GM23338 (cell line): ENCODE measurements around the gene USH2A. TPM values are rescaled to one million over a fixed set of nuclear protein-coding genes. Genes with fewer than 3 reads are reported as not detected.

ENCODE experiments used
- ATAC-seq: fragments of 200-7000 bp; cut with Tn5 transposase; 3 replicates; pipeline ENCODE4 v1.9.1; 2020
- DNase-seq: peaks from one replicate; pipeline ENCODE4 v3.0.0-alpha.2; 2015; ENCODE audit warnings: low spot score
- H2AFZ ChIP-seq: fragments of 200-600 bp; sonication (generic); 2 replicates; pipeline ENCODE4 v1.8.0; 2016; ENCODE audit warnings: antibody characterized with exemption, mild to moderate bottlenecking, moderate library complexity
- H3F3A ChIP-seq: fragments of 200-600 bp; sonication (generic); replicated peaks from 2 replicates; pipeline ENCODE4 v1.8.0; 2017; ENCODE audit warnings: antibody characterized with exemption, mixed run types, low read depth
- H3K27ac ChIP-seq: fragments of 200-600 bp; sonication (generic); 2 replicates; pipeline ENCODE4 v1.6.1; 2016; ENCODE audit warnings: low read depth
- H3K27me3 ChIP-seq: fragments of 200-600 bp; sonication (generic); 2 replicates; pipeline ENCODE4 v1.8.0; 2016; ENCODE audit warnings: mild to moderate bottlenecking, mixed run types, moderate library complexity; ENCODE audit not compliant: insufficient read depth
- H3K36me3 ChIP-seq: fragments of 200-600 bp; sonication (generic); 2 replicates; pipeline ENCODE4 v1.8.0; 2016; ENCODE audit warnings: mild to moderate bottlenecking; ENCODE audit not compliant: insufficient read depth
- H3K4me1 ChIP-seq: fragments of 200-600 bp; sonication (generic); 2 replicates; pipeline ENCODE4 v1.8.0; 2016; ENCODE audit warnings: mild to moderate bottlenecking, moderate library complexity; ENCODE audit not compliant: insufficient read depth
- H3K4me2 ChIP-seq: fragments of 200-600 bp; sonication (generic); 2 replicates; pipeline ENCODE4 v1.7.1; 2017; ENCODE audit warnings: mixed run types
- H3K4me3 ChIP-seq: fragments of 200-600 bp; sonication (generic); 2 replicates; pipeline ENCODE4 v1.6.1; 2016; ENCODE audit warnings: mixed run types
- H3K79me2 ChIP-seq: fragments of 200-600 bp; sonication (generic); replicated peaks from 2 replicates; pipeline ENCODE4 v1.8.0; 2017; ENCODE audit warnings: mild to moderate bottlenecking; ENCODE audit not compliant: insufficient read depth
- H3K9me2 ChIP-seq: fragments of 200-600 bp; sonication (generic); 2 replicates; pipeline ENCODE4 v1.8.0; 2017; ENCODE audit not compliant: insufficient read depth
- H4K20me1 ChIP-seq: fragments of 200-600 bp; sonication (generic); replicated peaks from 2 replicates; pipeline ENCODE4 v1.8.0; 2017; ENCODE audit warnings: mild to moderate bottlenecking; ENCODE audit not compliant: insufficient read depth
- H3K27ac Mint-ChIP-seq: 2 replicates; pipeline ENCODE4 v1.8.0; 2020; ENCODE audit warnings: inconsistent platforms, mild to moderate bottlenecking, moderate library complexity, mixed read lengths
- H3K27me3 Mint-ChIP-seq: 3 replicates; pipeline ENCODE4 v1.8.0; 2022; ENCODE audit warnings: low read depth, mild to moderate bottlenecking, moderate library complexity, mixed read lengths, inconsistent platforms; ENCODE audit not compliant: insufficient read depth, poor library complexity
- H3K36me3 Mint-ChIP-seq: 3 replicates; pipeline ENCODE4 v1.8.0; 2021; ENCODE audit warnings: low read depth, mild to moderate bottlenecking, inconsistent platforms, moderate library complexity, mixed read lengths
- H3K4me1 Mint-ChIP-seq: 3 replicates; pipeline ENCODE4 v1.8.0; 2020; ENCODE audit warnings: mild to moderate bottlenecking, inconsistent platforms, mixed read lengths
- H3K4me3 Mint-ChIP-seq: 3 replicates; pipeline ENCODE4 v1.8.0; 2021; ENCODE audit warnings: moderate library complexity, mild to moderate bottlenecking, inconsistent platforms, mixed read lengths
- H3K9me3 Mint-ChIP-seq: 3 replicates; pipeline ENCODE4 v1.8.0; 2020; ENCODE audit warnings: moderate library complexity, mild to moderate bottlenecking, inconsistent platforms, mixed read lengths
- CREB1 ChIP-seq: fragments of 250-450 bp; sonication (Bioruptor Pico); IDR thresholded peaks from 2 replicates; pipeline ENCODE4 v1.5.0; 2020; ENCODE audit warnings: low read depth, mild to moderate bottlenecking, moderate library complexity
- EZH2phosphoT487 ChIP-seq: fragments of 200-600 bp; sonication (generic); IDR thresholded peaks from one replicate; pipeline ENCODE4 v1.8.1; 2018; ENCODE audit warnings: antibody characterized with exemption; ENCODE audit not compliant: unreplicated experiment
- JUNB ChIP-seq: IDR thresholded peaks from one replicate; pipeline ENCODE4 v1.6.1; 2016; ENCODE audit warnings: antibody characterized with exemption; ENCODE audit not compliant: unreplicated experiment
- NANOG ChIP-seq: IDR thresholded peaks from 2 replicates; pipeline ENCODE4 v1.6.1; 2016; ENCODE audit warnings: antibody characterized with exemption, borderline replicate concordance
- POLR2AphosphoS5 ChIP-seq: IDR thresholded peaks from 2 replicates; pipeline ENCODE4 v1.6.1; 2016; ENCODE audit warnings: antibody characterized with exemption, low read depth
- ZNF114 ChIP-seq: fragments of 250-450 bp; sonication (Bioruptor Pico); IDR thresholded peaks from 2 replicates; pipeline ENCODE4 v1.5.0; 2020; ENCODE audit warnings: mild to moderate bottlenecking, moderate library complexity
- polyA plus RNA-seq: library from polyadenylated mRNA; unstranded; fragments of >200 nt; fragmentation: Nextera tagmentation; extraction: Ambion mirVana; gene quantifications from 2 replicates; pipeline ENCODE4 v1.2.1, GENCODE V29; 2016
- total RNA-seq: library from RNA; depleted of rRNA; stranded (reverse); fragments of >200 nt; shearing (Covaris generic); gene quantifications from 2 replicates; pipeline ENCODE4 v1.2.3, GENCODE V29; 2014
- TF ChIP-seq, protein P1 (sequence below), 2 experiments: fragments of 200-600 bp in 1 of 2; sonication (generic) in 1 of 2; conservative IDR thresholded peaks; 2 replicates each; pipeline versions ENCODE4 v1.5.1 to v1.6.1; 2016 to 2017; ENCODE audit warnings: antibody characterized with exemption in 2 of 2, low read depth in 2 of 2, mild to moderate bottlenecking in 2 of 2, moderate library complexity in 1 of 2
- TF ChIP-seq, protein P2 (sequence below): fragments of 250-450 bp; sonication (Bioruptor Pico); IDR thresholded peaks from 2 replicates; pipeline ENCODE4 v1.5.0; 2020; ENCODE audit warnings: mild to moderate bottlenecking, moderate library complexity
- TF ChIP-seq, protein P3 (sequence below): IDR thresholded peaks from 2 replicates; pipeline ENCODE4 v1.6.1; 2016; ENCODE audit warnings: antibody characterized with exemption
- TF ChIP-seq, protein P4 (sequence below): IDR thresholded peaks from one replicate; pipeline ENCODE4 v1.6.1; 2018; ENCODE audit warnings: antibody characterized with exemption; ENCODE audit not compliant: unreplicated experiment

The USH2A gene
- total and polyA plus RNA-seq, 2 experiments from 2014 or later: 0.03 TPM

DNA sequence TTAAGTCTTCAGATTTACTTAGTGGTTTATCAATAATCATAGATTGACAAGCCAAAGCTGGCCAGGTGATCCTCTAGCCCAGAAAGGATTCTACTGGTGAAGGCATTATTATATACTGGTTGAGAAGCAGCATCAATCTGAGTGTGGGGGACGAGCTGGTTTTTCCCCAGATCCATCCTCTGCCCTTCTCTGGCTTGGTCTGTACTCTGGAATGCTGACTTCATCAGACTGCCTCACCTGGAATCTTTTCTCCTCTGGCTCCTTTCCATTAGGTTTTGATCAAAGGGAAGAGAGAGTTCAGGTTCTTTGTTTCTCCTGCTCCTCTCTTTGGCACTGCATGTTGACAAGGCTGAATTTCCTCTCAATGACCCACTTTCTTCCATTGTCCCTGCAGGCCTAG, 762.2 kb downstream of the USH2A start:
- Histone ChIP-seq H4K20me1 (no peaks in the 10 kb centered on the region), H3K4me2 (no peak overlapping the region), H2AFZ (no peak overlapping the region), H3K4me3 (no peak overlapping the region), H3F3A (no peaks in the 10 kb centered on the region), H3K9me2 (peaks cover 5% of the 10 kb centered on the region), H3K36me3 (no peaks in the 10 kb centered on the region), H3K27ac (no peak overlapping the region), H3K79me2 (no peaks in the 10 kb centered on the region), H3K27me3 (no peaks in the 10 kb centered on the region), H3K4me1 (peaks cover 6% of the 10 kb centered on the region; the same call in 1 of the 2 replicates)
- no peak for ATAC-seq
- H3K4me1 Mint-ChIP-seq: peaks cover 22% of the 10 kb centered on the region
- H3K27ac Mint-ChIP-seq: no peak overlapping the region
- TF ChIP-seq, protein P1, sequence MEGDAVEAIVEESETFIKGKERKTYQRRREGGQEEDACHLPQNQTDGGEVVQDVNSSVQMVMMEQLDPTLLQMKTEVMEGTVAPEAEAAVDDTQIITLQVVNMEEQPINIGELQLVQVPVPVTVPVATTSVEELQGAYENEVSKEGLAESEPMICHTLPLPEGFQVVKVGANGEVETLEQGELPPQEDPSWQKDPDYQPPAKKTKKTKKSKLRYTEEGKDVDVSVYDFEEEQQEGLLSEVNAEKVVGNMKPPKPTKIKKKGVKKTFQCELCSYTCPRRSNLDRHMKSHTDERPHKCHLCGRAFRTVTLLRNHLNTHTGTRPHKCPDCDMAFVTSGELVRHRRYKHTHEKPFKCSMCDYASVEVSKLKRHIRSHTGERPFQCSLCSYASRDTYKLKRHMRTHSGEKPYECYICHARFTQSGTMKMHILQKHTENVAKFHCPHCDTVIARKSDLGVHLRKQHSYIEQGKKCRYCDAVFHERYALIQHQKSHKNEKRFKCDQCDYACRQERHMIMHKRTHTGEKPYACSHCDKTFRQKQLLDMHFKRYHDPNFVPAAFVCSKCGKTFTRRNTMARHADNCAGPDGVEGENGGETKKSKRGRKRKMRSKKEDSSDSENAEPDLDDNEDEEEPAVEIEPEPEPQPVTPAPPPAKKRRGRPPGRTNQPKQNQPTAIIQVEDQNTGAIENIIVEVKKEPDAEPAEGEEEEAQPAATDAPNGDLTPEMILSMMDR (conservative IDR thresholded peaks at IDR 0.05; ENCODE audit: low read depth in 2 of 2): no peak
- TF ChIP-seq NANOG (no peak), POLR2AphosphoS5 (no peak), EZH2phosphoT487 (no peak), CREB1 (CRISPR knock-in tag) (no peak), ZNF114 (no peak), JUNB (no peak)
- TF ChIP-seq, protein P2, sequence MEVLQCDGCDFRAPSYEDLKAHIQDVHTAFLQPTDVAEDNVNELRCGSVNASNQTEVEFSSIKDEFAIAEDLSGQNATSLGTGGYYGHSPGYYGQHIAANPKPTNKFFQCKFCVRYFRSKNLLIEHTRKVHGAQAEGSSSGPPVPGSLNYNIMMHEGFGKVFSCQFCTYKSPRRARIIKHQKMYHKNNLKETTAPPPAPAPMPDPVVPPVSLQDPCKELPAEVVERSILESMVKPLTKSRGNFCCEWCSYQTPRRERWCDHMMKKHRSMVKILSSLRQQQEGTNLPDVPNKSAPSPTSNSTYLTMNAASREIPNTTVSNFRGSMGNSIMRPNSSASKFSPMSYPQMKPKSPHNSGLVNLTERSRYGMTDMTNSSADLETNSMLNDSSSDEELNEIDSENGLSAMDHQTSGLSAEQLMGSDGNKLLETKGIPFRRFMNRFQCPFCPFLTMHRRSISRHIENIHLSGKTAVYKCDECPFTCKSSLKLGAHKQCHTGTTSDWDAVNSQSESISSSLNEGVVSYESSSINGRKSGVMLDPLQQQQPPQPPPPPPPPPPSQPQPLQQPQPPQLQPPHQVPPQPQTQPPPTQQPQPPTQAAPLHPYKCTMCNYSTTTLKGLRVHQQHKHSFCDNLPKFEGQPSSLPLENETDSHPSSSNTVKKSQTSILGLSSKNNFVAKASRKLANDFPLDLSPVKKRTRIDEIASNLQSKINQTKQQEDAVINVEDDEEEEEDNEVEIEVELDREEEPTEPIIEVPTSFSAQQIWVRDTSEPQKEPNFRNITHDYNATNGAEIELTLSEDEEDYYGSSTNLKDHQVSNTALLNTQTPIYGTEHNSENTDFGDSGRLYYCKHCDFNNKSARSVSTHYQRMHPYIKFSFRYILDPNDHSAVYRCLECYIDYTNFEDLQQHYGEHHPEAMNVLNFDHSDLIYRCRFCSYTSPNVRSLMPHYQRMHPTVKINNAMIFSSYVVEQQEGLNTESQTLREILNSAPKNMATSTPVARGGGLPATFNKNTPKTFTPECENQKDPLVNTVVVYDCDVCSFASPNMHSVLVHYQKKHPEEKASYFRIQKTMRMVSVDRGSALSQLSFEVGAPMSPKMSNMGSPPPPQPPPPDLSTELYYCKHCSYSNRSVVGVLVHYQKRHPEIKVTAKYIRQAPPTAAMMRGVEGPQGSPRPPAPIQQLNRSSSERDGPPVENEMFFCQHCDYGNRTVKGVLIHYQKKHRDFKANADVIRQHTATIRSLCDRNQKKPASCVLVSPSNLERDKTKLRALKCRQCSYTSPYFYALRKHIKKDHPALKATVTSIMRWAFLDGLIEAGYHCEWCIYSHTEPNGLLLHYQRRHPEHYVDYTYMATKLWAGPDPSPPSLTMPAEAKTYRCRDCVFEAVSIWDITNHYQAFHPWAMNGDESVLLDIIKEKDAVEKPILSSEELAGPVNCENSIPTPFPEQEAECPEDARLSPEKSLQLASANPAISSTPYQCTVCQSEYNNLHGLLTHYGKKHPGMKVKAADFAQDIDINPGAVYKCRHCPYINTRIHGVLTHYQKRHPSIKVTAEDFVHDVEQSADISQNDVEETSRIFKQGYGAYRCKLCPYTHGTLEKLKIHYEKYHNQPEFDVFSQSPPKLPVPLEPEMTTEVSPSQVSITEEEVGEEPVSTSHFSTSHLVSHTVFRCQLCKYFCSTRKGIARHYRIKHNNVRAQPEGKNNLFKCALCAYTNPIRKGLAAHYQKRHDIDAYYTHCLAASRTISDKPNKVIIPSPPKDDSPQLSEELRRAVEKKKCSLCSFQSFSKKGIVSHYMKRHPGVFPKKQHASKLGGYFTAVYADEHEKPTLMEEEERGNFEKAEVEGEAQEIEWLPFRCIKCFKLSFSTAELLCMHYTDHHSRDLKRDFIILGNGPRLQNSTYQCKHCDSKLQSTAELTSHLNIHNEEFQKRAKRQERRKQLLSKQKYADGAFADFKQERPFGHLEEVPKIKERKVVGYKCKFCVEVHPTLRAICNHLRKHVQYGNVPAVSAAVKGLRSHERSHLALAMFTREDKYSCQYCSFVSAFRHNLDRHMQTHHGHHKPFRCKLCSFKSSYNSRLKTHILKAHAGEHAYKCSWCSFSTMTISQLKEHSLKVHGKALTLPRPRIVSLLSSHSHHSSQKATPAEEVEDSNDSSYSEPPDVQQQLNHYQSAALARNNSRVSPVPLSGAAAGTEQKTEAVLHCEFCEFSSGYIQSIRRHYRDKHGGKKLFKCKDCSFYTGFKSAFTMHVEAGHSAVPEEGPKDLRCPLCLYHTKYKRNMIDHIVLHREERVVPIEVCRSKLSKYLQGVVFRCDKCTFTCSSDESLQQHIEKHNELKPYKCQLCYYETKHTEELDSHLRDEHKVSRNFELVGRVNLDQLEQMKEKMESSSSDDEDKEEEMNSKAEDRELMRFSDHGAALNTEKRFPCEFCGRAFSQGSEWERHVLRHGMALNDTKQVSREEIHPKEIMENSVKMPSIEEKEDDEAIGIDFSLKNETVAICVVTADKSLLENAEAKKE (CRISPR knock-in tag): no peak
- TF ChIP-seq, protein P3, sequence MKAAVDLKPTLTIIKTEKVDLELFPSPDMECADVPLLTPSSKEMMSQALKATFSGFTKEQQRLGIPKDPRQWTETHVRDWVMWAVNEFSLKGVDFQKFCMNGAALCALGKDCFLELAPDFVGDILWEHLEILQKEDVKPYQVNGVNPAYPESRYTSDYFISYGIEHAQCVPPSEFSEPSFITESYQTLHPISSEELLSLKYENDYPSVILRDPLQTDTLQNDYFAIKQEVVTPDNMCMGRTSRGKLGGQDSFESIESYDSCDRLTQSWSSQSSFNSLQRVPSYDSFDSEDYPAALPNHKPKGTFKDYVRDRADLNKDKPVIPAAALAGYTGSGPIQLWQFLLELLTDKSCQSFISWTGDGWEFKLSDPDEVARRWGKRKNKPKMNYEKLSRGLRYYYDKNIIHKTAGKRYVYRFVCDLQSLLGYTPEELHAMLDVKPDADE: no peak
- TF ChIP-seq, protein P4, sequence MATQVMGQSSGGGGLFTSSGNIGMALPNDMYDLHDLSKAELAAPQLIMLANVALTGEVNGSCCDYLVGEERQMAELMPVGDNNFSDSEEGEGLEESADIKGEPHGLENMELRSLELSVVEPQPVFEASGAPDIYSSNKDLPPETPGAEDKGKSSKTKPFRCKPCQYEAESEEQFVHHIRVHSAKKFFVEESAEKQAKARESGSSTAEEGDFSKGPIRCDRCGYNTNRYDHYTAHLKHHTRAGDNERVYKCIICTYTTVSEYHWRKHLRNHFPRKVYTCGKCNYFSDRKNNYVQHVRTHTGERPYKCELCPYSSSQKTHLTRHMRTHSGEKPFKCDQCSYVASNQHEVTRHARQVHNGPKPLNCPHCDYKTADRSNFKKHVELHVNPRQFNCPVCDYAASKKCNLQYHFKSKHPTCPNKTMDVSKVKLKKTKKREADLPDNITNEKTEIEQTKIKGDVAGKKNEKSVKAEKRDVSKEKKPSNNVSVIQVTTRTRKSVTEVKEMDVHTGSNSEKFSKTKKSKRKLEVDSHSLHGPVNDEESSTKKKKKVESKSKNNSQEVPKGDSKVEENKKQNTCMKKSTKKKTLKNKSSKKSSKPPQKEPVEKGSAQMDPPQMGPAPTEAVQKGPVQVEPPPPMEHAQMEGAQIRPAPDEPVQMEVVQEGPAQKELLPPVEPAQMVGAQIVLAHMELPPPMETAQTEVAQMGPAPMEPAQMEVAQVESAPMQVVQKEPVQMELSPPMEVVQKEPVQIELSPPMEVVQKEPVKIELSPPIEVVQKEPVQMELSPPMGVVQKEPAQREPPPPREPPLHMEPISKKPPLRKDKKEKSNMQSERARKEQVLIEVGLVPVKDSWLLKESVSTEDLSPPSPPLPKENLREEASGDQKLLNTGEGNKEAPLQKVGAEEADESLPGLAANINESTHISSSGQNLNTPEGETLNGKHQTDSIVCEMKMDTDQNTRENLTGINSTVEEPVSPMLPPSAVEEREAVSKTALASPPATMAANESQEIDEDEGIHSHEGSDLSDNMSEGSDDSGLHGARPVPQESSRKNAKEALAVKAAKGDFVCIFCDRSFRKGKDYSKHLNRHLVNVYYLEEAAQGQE: no peak
- H3K9me3 Mint-ChIP-seq: no peaks in the 10 kb centered on the region
- DNase-seq: no peak
- H3K4me3 Mint-ChIP-seq: no peak overlapping the region
- no peaks in the 10 kb centered on the region for H3K36me3 Mint-ChIP-seq
- peaks cover 4% of the 10 kb centered on the region for H3K27me3 Mint-ChIP-seq
